HG03460 (cell line): ENCODE results near the gene RAD51B.
"Not testable (repeated sequence)": the region's sequence is repeated elsewhere in the genome, so short reads cannot be mapped to it uniquely, and the experiment has no call there.

Experiments used
- ATAC-seq: cut with Tn5 transposase; IDR thresholded peaks from one replicate; pipeline ENCODE4 v1.9.1; 2021; ENCODE audit not compliant: unreplicated experiment

Gene RAD51B

GRCh38 chr14:68016255-68016914, 196.8 kb downstream of the RAD51B start:
- ATAC-seq = no peak

GRCh38 chr14:68018598-68018997, 199.0 kb downstream of the RAD51B start:
- ATAC-seq = no peak

DNA sequence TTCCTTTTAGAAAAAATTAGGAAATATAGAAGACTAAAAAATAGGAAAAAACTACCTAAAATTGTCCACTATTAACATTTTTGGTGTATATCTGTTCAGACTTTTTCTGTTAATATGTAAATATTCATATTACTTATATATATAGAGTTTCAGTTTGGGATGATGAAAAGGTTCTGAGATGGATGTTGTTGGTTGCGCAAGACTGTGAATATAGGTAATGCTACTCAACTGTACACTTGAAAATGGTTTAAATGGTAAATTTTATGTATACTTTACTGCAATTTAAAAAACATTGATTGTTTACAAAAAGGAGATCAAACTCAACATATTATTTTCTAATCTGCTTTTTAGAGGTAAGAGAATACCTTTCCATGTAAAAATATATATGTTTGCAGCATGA, 200.9 kb downstream of the RAD51B start:
- ATAC-seq = no peak

GRCh38 chr14:68020999-68021663, 201.6 kb downstream of the RAD51B start:
- ATAC-seq = no peak

GRCh38 chr14:68027276-68027675, 207.7 kb downstream of the RAD51B start:
- no peak for ATAC-seq

GRCh38 chr14:68028075-68028474, 208.5 kb downstream of the RAD51B start:
- no peak for ATAC-seq

- not testable (repeated sequence) for ATAC-seq
Observed at GRCh38 chr14:68031011-68031410, 211.4 kb downstream of the RAD51B start.

GRCh38 chr14:68032154-68032553, 212.6 kb downstream of the RAD51B start:
- no peak for ATAC-seq

DNA sequence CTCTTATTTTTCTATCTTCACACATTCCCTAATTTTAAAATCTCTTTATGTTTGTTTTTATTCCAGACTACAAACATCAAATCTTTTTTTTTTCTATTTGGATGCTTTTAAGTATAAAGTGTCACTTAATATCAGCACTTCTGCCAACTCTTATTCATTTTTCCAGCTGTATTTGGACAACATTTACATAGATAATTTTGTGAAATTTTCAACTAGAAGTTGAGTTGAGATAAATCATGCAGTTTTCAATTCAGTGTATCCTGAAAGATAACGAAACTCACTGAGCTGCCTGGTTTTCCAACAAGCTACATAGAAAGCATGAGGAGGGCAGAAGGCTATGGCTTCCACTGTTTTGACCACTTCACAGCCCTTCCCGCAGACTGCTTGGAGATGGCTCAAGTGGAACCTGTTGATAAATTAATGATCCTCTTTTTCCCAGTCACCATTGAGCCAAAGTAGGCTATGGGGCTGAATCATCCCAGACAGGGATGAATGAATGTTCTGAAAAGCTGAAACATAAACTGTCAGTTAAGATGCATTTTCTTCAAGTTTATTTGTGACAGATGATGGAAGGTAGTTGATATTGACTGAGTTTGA, 213.9 kb downstream of the RAD51B start:
- ATAC-seq = no peak

DNA sequence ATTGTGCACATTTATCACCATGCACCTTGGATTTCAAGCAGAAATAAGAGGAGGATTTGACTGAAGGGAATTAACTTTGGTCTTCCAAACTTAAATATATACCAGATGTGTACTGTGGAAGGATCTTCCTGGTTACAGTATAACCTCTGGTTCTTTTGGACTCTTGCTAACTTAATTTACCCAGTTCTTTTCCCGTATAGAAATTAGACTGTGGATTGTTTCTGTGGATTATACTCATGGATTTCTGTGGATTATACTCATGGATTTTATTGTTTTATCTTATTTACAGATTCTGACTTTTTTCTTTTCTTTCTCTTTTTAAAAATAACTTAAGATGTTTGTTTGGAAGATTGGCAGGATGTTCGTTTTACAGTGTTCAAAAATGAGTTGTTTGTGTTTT, 215.3 kb downstream of the RAD51B start:
- no peak for ATAC-seq

- ATAC-seq = no peak
Observed at GRCh38 chr14:68036202-68036601, 216.6 kb downstream of the RAD51B start.

DNA sequence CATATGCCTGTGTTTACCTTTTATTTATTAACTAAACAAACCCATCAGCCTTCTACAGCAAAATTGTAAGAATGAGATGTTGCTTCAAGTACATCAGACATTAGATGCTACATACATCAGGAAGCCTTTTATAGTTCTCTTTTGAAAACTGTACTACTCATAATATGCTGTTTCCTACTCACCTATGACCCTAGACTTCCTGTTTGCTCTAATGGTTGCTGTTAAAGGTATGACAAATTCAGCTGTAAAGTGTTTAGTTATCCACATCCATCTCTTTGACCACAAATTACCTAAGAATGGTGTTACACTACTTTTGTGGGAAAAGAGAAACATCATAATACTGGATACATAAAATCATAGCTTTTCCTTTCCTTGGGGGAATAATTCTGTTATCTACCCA, 220.0 kb downstream of the RAD51B start:
- ATAC-seq = no peak

GRCh38 chr14:68040633-68041369, 221.2 kb downstream of the RAD51B start:
- no peak for ATAC-seq

GRCh38 chr14:68041876-68042354, 222.3 kb downstream of the RAD51B start:
- no peak for ATAC-seq

- no peak for ATAC-seq
Observed at GRCh38 chr14:68042586-68043210, 223.1 kb downstream of the RAD51B start.

DNA sequence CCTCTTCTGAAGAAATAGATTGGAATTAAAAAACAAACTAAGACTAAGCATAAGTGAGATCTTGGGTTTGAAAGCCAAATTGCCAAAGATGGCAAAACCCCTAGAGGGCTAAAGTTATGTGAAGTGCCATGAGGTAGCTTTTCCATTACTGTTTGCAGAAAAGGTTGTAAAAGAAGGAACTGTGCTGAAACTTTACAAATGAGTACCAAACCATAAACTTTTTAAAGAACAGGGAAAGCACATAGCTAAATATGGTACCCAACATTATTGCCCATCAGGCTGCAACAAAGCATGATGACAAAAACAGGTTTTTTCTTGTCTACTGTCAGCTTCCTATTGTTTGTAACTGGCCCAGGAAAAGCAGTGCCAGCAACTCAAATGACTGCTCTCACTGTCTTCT, 224.2 kb downstream of the RAD51B start:
- no peak for ATAC-seq

GRCh38 chr14:68047906-68048305, 228.3 kb downstream of the RAD51B start:
- no peak for ATAC-seq

- ATAC-seq = not testable (repeated sequence)
Observed at GRCh38 chr14:68048815-68049214, 229.2 kb downstream of the RAD51B start.

GRCh38 chr14:68050177-68050576, 230.6 kb downstream of the RAD51B start:
- no peak for ATAC-seq

DNA sequence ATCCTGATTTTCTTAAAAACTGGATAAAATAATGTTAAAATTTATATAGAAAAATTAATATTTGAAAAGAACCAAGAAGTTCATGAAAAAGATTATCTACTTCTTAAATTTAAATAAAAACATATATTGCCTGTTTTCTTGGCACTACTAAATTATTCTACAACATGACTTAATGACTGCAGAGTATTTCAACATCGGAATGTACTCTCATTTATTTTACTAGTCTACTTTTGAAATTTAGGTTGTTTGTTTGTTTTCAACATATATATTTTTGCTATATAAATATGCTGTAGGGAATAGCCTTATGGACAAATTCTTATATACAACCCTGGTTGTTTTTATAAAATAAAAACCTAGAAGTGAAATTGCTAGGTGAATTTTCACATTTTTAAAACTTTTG, 231.6 kb downstream of the RAD51B start:
- no peak for ATAC-seq

DNA sequence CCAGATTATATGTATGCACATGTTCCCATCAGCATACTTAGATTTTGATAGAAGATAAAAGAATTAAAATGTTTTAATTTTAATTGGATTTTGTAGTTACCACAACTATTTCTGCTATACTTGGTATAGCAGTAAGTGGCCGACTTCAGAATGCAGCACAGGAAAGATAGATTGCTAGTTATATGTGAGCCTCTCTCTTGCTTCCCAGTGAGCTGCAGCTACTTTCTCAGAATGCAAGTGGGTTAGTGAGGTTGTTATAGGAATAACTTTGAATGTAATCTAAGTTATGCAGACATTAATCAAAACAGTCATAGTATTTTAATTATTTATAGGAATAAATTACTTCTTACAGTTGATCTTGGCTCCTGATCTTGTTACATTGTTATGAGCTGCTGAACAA, 240.6 kb downstream of the RAD51B start:
- no peak for ATAC-seq
